A673 (cell line): ENCODE data around the gene MYH10.

Source experiments
- EZH2 ChIP-seq: fragments of 200-600 bp; sonication (generic); IDR thresholded peaks from 2 replicates; pipeline ENCODE4 v1.6.1; 2017; ENCODE audit warnings: borderline replicate concordance, low read depth, mild to moderate bottlenecking, mixed read lengths, antibody characterized with exemption, low read length; ENCODE audit not compliant: poor library complexity, severe bottlenecking
- TF ChIP-seq, protein P1 (sequence below): fragments of 300-800, 200-600 bp; sonication (generic); conservative IDR thresholded peaks from 2 replicates; pipeline ENCODE4 v1.5.1; 2017; ENCODE audit warnings: low read depth, mild to moderate bottlenecking, antibody characterized with exemption, low read length, moderate library complexity, mixed read lengths

DNA sequence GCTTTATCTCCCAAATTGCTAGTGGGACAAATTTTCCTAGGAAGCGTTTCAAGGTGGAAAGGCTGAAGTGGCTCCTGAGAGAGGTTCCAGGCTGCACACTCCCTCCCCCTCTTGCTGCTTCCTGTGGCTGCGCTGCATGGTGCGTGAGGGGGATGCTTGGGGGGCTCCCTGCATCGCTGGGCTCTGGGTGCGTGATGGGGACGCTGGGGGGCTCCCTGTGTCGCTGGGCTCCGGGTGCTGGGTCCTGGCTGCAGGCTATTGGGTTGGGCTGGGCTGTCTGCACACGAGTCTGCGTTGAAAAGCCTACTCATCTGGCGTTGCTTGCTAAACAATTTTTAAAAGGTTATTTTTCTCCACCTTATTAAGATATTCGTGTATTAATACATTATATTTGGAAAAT, 164.8 kb downstream of the MYH10 start:
- TF ChIP-seq, protein P1, sequence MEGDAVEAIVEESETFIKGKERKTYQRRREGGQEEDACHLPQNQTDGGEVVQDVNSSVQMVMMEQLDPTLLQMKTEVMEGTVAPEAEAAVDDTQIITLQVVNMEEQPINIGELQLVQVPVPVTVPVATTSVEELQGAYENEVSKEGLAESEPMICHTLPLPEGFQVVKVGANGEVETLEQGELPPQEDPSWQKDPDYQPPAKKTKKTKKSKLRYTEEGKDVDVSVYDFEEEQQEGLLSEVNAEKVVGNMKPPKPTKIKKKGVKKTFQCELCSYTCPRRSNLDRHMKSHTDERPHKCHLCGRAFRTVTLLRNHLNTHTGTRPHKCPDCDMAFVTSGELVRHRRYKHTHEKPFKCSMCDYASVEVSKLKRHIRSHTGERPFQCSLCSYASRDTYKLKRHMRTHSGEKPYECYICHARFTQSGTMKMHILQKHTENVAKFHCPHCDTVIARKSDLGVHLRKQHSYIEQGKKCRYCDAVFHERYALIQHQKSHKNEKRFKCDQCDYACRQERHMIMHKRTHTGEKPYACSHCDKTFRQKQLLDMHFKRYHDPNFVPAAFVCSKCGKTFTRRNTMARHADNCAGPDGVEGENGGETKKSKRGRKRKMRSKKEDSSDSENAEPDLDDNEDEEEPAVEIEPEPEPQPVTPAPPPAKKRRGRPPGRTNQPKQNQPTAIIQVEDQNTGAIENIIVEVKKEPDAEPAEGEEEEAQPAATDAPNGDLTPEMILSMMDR = no peak
- TF ChIP-seq EZH2 = no peak
